GM23338 (cell line): ENCODE results near the gene BRSK1. TPM values are rescaled to one million over a fixed set of nuclear protein-coding genes. Genes with fewer than 3 reads are reported as not detected.

Source experiments
- ATAC-seq: fragments of 200-7000 bp; cut with Tn5 transposase; 3 replicates; pipeline ENCODE4 v1.9.1; 2020
- DNase-seq: peaks from one replicate; pipeline ENCODE4 v3.0.0-alpha.2; 2015; ENCODE audit warnings: low spot score
- H2AFZ ChIP-seq: fragments of 200-600 bp; sonication (generic); 2 replicates; pipeline ENCODE4 v1.8.0; 2016; ENCODE audit warnings: antibody characterized with exemption, mild to moderate bottlenecking, moderate library complexity
- H3F3A ChIP-seq: fragments of 200-600 bp; sonication (generic); replicated peaks from 2 replicates; pipeline ENCODE4 v1.8.0; 2017; ENCODE audit warnings: antibody characterized with exemption, mixed run types, low read depth
- H3K27ac ChIP-seq: fragments of 200-600 bp; sonication (generic); 2 replicates; pipeline ENCODE4 v1.6.1; 2016; ENCODE audit warnings: low read depth
- H3K27me3 ChIP-seq: fragments of 200-600 bp; sonication (generic); 2 replicates; pipeline ENCODE4 v1.8.0; 2016; ENCODE audit warnings: mild to moderate bottlenecking, mixed run types, moderate library complexity; ENCODE audit not compliant: insufficient read depth
- H3K36me3 ChIP-seq: fragments of 200-600 bp; sonication (generic); 2 replicates; pipeline ENCODE4 v1.8.0; 2016; ENCODE audit warnings: mild to moderate bottlenecking; ENCODE audit not compliant: insufficient read depth
- H3K4me1 ChIP-seq: fragments of 200-600 bp; sonication (generic); 2 replicates; pipeline ENCODE4 v1.8.0; 2016; ENCODE audit warnings: mild to moderate bottlenecking, moderate library complexity; ENCODE audit not compliant: insufficient read depth
- H3K4me2 ChIP-seq: fragments of 200-600 bp; sonication (generic); 2 replicates; pipeline ENCODE4 v1.7.1; 2017; ENCODE audit warnings: mixed run types
- H3K4me3 ChIP-seq: fragments of 200-600 bp; sonication (generic); 2 replicates; pipeline ENCODE4 v1.6.1; 2016; ENCODE audit warnings: mixed run types
- H3K79me2 ChIP-seq: fragments of 200-600 bp; sonication (generic); replicated peaks from 2 replicates; pipeline ENCODE4 v1.8.0; 2017; ENCODE audit warnings: mild to moderate bottlenecking; ENCODE audit not compliant: insufficient read depth
- H3K9me2 ChIP-seq: fragments of 200-600 bp; sonication (generic); 2 replicates; pipeline ENCODE4 v1.8.0; 2017; ENCODE audit not compliant: insufficient read depth
- H4K20me1 ChIP-seq: fragments of 200-600 bp; sonication (generic); replicated peaks from 2 replicates; pipeline ENCODE4 v1.8.0; 2017; ENCODE audit warnings: mild to moderate bottlenecking; ENCODE audit not compliant: insufficient read depth
- H3K27ac Mint-ChIP-seq: 2 replicates; pipeline ENCODE4 v1.8.0; 2020; ENCODE audit warnings: inconsistent platforms, mild to moderate bottlenecking, moderate library complexity, mixed read lengths
- H3K27me3 Mint-ChIP-seq: 3 replicates; pipeline ENCODE4 v1.8.0; 2022; ENCODE audit warnings: low read depth, mild to moderate bottlenecking, moderate library complexity, mixed read lengths, inconsistent platforms; ENCODE audit not compliant: insufficient read depth, poor library complexity
- H3K36me3 Mint-ChIP-seq: 3 replicates; pipeline ENCODE4 v1.8.0; 2021; ENCODE audit warnings: low read depth, mild to moderate bottlenecking, inconsistent platforms, moderate library complexity, mixed read lengths
- H3K4me1 Mint-ChIP-seq: 3 replicates; pipeline ENCODE4 v1.8.0; 2020; ENCODE audit warnings: mild to moderate bottlenecking, inconsistent platforms, mixed read lengths
- H3K4me3 Mint-ChIP-seq: 3 replicates; pipeline ENCODE4 v1.8.0; 2021; ENCODE audit warnings: moderate library complexity, mild to moderate bottlenecking, inconsistent platforms, mixed read lengths
- H3K9me3 Mint-ChIP-seq: 3 replicates; pipeline ENCODE4 v1.8.0; 2020; ENCODE audit warnings: moderate library complexity, mild to moderate bottlenecking, inconsistent platforms, mixed read lengths
- CREB1 ChIP-seq: fragments of 250-450 bp; sonication (Bioruptor Pico); IDR thresholded peaks from 2 replicates; pipeline ENCODE4 v1.5.0; 2020; ENCODE audit warnings: low read depth, mild to moderate bottlenecking, moderate library complexity
- ETS1 ChIP-seq: IDR thresholded peaks from 2 replicates; pipeline ENCODE4 v1.6.1; 2016; ENCODE audit warnings: antibody characterized with exemption
- EZH2 ChIP-seq: fragments of 200-600 bp; sonication (generic); IDR thresholded peaks from one replicate; pipeline ENCODE4 v1.8.0; 2017; ENCODE audit warnings: antibody characterized with exemption, mild to moderate bottlenecking, low read depth; ENCODE audit not compliant: unreplicated experiment
- JUNB ChIP-seq: IDR thresholded peaks from one replicate; pipeline ENCODE4 v1.6.1; 2016; ENCODE audit warnings: antibody characterized with exemption; ENCODE audit not compliant: unreplicated experiment
- ZNF462 ChIP-seq: fragments of 250-450 bp; sonication (Bioruptor Pico); IDR thresholded peaks from 2 replicates; pipeline ENCODE4 v1.5.0; 2020; ENCODE audit warnings: mild to moderate bottlenecking, moderate library complexity
- polyA plus RNA-seq: library from polyadenylated mRNA; unstranded; fragments of >200 nt; fragmentation: Nextera tagmentation; extraction: Ambion mirVana; gene quantifications from 2 replicates; pipeline ENCODE4 v1.2.1, GENCODE V29; 2016
- total RNA-seq: library from RNA; depleted of rRNA; stranded (reverse); fragments of >200 nt; shearing (Covaris generic); gene quantifications from 2 replicates; pipeline ENCODE4 v1.2.3, GENCODE V29; 2014
- TF ChIP-seq, protein P1 (sequence below): IDR thresholded peaks from one replicate; pipeline ENCODE4 v1.6.1; 2018; ENCODE audit warnings: antibody characterized with exemption; ENCODE audit not compliant: unreplicated experiment

Gene BRSK1
- total and polyA plus RNA-seq, 2 experiments from 2014 or later = 2.3 to 17.2 TPM

- no peaks in the 10 kb centered on the region for H3K9me2 ChIP-seq
- peaks cover 16% of the 10 kb centered on the region for H3K27me3 Mint-ChIP-seq
- no peaks in the 10 kb centered on the region; the same call in 1 of the 2 replicates for H4K20me1 ChIP-seq
- no peak overlapping the region for H3K27ac Mint-ChIP-seq
- H3K9me3 Mint-ChIP-seq = no peaks in the 10 kb centered on the region
- no peaks in the 10 kb centered on the region; the same call in 1 of the 2 replicates for H3F3A ChIP-seq
- no peak overlapping the region for H3K27ac ChIP-seq
- H3K36me3 ChIP-seq = no peaks in the 10 kb centered on the region
- no peak overlapping the region for H3K4me2 ChIP-seq
- no peaks in the 10 kb centered on the region for H3K79me2 ChIP-seq
- H3K4me1 Mint-ChIP-seq = peaks cover 11% of the 10 kb centered on the region
- TF ChIP-seq JUNB = no peak
- no peak for TF ChIP-seq ZNF462 (CRISPR knock-in tag)
- no peak for TF ChIP-seq CREB1 (CRISPR knock-in tag)
- TF ChIP-seq EZH2 = no peak
- TF ChIP-seq, protein P1, sequence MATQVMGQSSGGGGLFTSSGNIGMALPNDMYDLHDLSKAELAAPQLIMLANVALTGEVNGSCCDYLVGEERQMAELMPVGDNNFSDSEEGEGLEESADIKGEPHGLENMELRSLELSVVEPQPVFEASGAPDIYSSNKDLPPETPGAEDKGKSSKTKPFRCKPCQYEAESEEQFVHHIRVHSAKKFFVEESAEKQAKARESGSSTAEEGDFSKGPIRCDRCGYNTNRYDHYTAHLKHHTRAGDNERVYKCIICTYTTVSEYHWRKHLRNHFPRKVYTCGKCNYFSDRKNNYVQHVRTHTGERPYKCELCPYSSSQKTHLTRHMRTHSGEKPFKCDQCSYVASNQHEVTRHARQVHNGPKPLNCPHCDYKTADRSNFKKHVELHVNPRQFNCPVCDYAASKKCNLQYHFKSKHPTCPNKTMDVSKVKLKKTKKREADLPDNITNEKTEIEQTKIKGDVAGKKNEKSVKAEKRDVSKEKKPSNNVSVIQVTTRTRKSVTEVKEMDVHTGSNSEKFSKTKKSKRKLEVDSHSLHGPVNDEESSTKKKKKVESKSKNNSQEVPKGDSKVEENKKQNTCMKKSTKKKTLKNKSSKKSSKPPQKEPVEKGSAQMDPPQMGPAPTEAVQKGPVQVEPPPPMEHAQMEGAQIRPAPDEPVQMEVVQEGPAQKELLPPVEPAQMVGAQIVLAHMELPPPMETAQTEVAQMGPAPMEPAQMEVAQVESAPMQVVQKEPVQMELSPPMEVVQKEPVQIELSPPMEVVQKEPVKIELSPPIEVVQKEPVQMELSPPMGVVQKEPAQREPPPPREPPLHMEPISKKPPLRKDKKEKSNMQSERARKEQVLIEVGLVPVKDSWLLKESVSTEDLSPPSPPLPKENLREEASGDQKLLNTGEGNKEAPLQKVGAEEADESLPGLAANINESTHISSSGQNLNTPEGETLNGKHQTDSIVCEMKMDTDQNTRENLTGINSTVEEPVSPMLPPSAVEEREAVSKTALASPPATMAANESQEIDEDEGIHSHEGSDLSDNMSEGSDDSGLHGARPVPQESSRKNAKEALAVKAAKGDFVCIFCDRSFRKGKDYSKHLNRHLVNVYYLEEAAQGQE = no peak
- no peak for TF ChIP-seq ETS1
- H2AFZ ChIP-seq = no peak overlapping the region
- H3K36me3 Mint-ChIP-seq = no peaks in the 10 kb centered on the region; the same call in 2 of the 3 replicates
- ATAC-seq (no peak), DNase-seq (no peak)
- H3K4me1 ChIP-seq = peaks cover 10% of the 10 kb centered on the region; the same call in 1 of the 2 replicates
- no peak overlapping the region for H3K4me3 ChIP-seq
- H3K4me3 Mint-ChIP-seq = no peak overlapping the region
- no peaks in the 10 kb centered on the region for H3K27me3 ChIP-seq
These were observed 32.2 kb downstream of the BRSK1 start for GRCh38 chr19:55315956-55316525.
